Measurements from ENCODE around the gene MTX3.

The MTX3 gene

GRCh38 chr5:79938468-79938867 lies 52.6 kb downstream of the MTX3 start:
- Histone ChIP-seq H3K27ac (ENCODE audit: low read depth, low read length) (no peak overlapping the region), H3K36me3 (ENCODE audit: control insufficient read depth in 5 of 5, insufficient read depth in 5 of 5, low read length in 5 of 5) (no peaks in the 10 kb centered on the region), H3K9me3 (ENCODE audit: control insufficient read depth in 5 of 5, low read length in 5 of 5) (peaks cover 0 to under 1% (median 0%) of the 10 kb centered on the region in 5 donors), H3K27me3 (ENCODE audit: control insufficient read depth in 5 of 5, insufficient read depth in 4 of 5, low read length in 5 of 5) (peaks cover 0 to 5% (median 2%) of the 10 kb centered on the region in 5 donors), H3K9ac (ENCODE audit: low read length in 5 of 5) (no peak overlapping the region), H3K4me1 (ENCODE audit: control insufficient read depth in 5 of 5, insufficient read depth in 5 of 5, low read length in 5 of 5) (no peaks in the 10 kb centered on the region), H3K4me3 (ENCODE audit: low read depth in 1 of 5, low read length in 5 of 5) (no peak overlapping the region)

- Histone ChIP-seq H3K36me3 (ENCODE audit: control insufficient read depth in 5 of 5, insufficient read depth in 5 of 5, low read length in 5 of 5) (no peaks in the 10 kb centered on the region), H3K4me3 (ENCODE audit: low read depth in 1 of 5, low read length in 5 of 5) (no peak overlapping the region), H3K9ac (ENCODE audit: low read length in 5 of 5) (no peak overlapping the region), H3K27me3 (ENCODE audit: control insufficient read depth in 5 of 5, insufficient read depth in 4 of 5, low read length in 5 of 5) (peaks cover 0 to 5% (median 2%) of the 10 kb centered on the region in 5 donors), H3K27ac (ENCODE audit: low read depth, low read length) (no peak overlapping the region), H3K9me3 (ENCODE audit: control insufficient read depth in 5 of 5, low read length in 5 of 5) (peaks cover 0 to 8% (median 0%) of the 10 kb centered on the region in 5 donors), H3K4me1 (ENCODE audit: control insufficient read depth in 5 of 5, insufficient read depth in 5 of 5, low read length in 5 of 5) (no peaks in the 10 kb centered on the region)
Measured at GRCh38 chr5:79936646-79937216, 54.3 kb downstream of the MTX3 start.

- Histone ChIP-seq H3K9ac (ENCODE audit: low read length in 5 of 5) (no peak overlapping the region), H3K9me3 (ENCODE audit: control insufficient read depth in 5 of 5, low read length in 5 of 5) (peaks cover 0 to 8% (median 0%) of the 10 kb centered on the region in 5 donors), H3K27ac (ENCODE audit: low read depth, low read length) (no peak overlapping the region), H3K4me1 (ENCODE audit: control insufficient read depth in 5 of 5, insufficient read depth in 5 of 5, low read length in 5 of 5) (no peaks in the 10 kb centered on the region), H3K4me3 (ENCODE audit: low read depth in 1 of 5, low read length in 5 of 5) (no peak overlapping the region), H3K36me3 (ENCODE audit: control insufficient read depth in 5 of 5, insufficient read depth in 5 of 5, low read length in 5 of 5) (no peaks in the 10 kb centered on the region), H3K27me3 (ENCODE audit: control insufficient read depth in 5 of 5, insufficient read depth in 4 of 5, low read length in 5 of 5) (peaks cover 0 to 5% (median 2%) of the 10 kb centered on the region in 5 donors)
Measured at GRCh38 chr5:79936002-79936645, 54.9 kb downstream of the MTX3 start.

- Histone ChIP-seq H3K36me3 (ENCODE audit: control insufficient read depth in 5 of 5, insufficient read depth in 5 of 5, low read length in 5 of 5) (no peaks in the 10 kb centered on the region), H3K4me3 (ENCODE audit: low read depth in 1 of 5, low read length in 5 of 5) (no peak overlapping the region), H3K27ac (ENCODE audit: low read depth, low read length) (no peak overlapping the region), H3K27me3 (ENCODE audit: control insufficient read depth in 5 of 5, insufficient read depth in 4 of 5, low read length in 5 of 5) (peaks cover 0 to 5% (median 0%) of the 10 kb centered on the region in 5 donors), H3K9ac (ENCODE audit: low read length in 5 of 5) (no peak overlapping the region), H3K4me1 (ENCODE audit: control insufficient read depth in 5 of 5, insufficient read depth in 5 of 5, low read length in 5 of 5) (no peaks in the 10 kb centered on the region), H3K9me3 (ENCODE audit: control insufficient read depth in 5 of 5, low read length in 5 of 5) (peaks cover 0 to 8% (median 0%) of the 10 kb centered on the region in 5 donors)
Measured at GRCh38 chr5:79934681-79935080, 56.4 kb downstream of the MTX3 start.

- Histone ChIP-seq H3K4me3 (ENCODE audit: low read depth in 1 of 5, low read length in 5 of 5) (no peak overlapping the region), H3K27me3 (ENCODE audit: control insufficient read depth in 5 of 5, insufficient read depth in 4 of 5, low read length in 5 of 5) (no peaks in the 10 kb centered on the region), H3K9me3 (ENCODE audit: control insufficient read depth in 5 of 5, low read length in 5 of 5) (peaks cover 0 to 8% (median 0%) of the 10 kb centered on the region in 5 donors), H3K4me1 (ENCODE audit: control insufficient read depth in 5 of 5, insufficient read depth in 5 of 5, low read length in 5 of 5) (no peaks in the 10 kb centered on the region), H3K27ac (ENCODE audit: low read depth, low read length) (no peak overlapping the region), H3K36me3 (ENCODE audit: control insufficient read depth in 5 of 5, insufficient read depth in 5 of 5, low read length in 5 of 5) (no peaks in the 10 kb centered on the region), H3K9ac (ENCODE audit: low read length in 5 of 5) (no peak overlapping the region)
Measured at GRCh38 chr5:79932510-79933504, 58.3 kb downstream of the MTX3 start.

GRCh38 chr5:79931866-79932265 lies 59.2 kb downstream of the MTX3 start:
- H3K27ac ChIP-seq (ENCODE audit: low read depth, low read length): no peak overlapping the region

GRCh38 chr5:79931409-79931808 lies 59.7 kb downstream of the MTX3 start:
- Histone ChIP-seq H3K9ac (ENCODE audit: low read length in 5 of 5) (no peak overlapping the region), H3K27ac (ENCODE audit: low read depth, low read length) (no peak overlapping the region), H3K4me1 (ENCODE audit: control insufficient read depth in 5 of 5, insufficient read depth in 5 of 5, low read length in 5 of 5) (no peaks in the 10 kb centered on the region), H3K9me3 (ENCODE audit: control insufficient read depth in 5 of 5, low read length in 5 of 5) (peaks cover 0 to 8% (median 0%) of the 10 kb centered on the region in 5 donors), H3K27me3 (ENCODE audit: control insufficient read depth in 5 of 5, insufficient read depth in 4 of 5, low read length in 5 of 5) (no peaks in the 10 kb centered on the region), H3K4me3 (ENCODE audit: low read depth in 1 of 5, low read length in 5 of 5) (no peak overlapping the region), H3K36me3 (ENCODE audit: control insufficient read depth in 5 of 5, insufficient read depth in 5 of 5, low read length in 5 of 5) (no peaks in the 10 kb centered on the region)

More at GRCh38 chr5:79931866-79932265, 59.2 kb downstream of the MTX3 start:
- H3K4me1 ChIP-seq (ENCODE audit: control insufficient read depth in 5 of 5, insufficient read depth in 5 of 5, low read length in 5 of 5): no peaks in the 10 kb centered on the region
- H3K4me3 ChIP-seq (ENCODE audit: low read depth in 1 of 5, low read length in 5 of 5): no peak overlapping the region
- no peak overlapping the region for H3K9ac ChIP-seq (ENCODE audit: low read length in 5 of 5)
- H3K36me3 ChIP-seq (ENCODE audit: control insufficient read depth in 5 of 5, insufficient read depth in 5 of 5, low read length in 5 of 5): no peaks in the 10 kb centered on the region
- H3K27me3 ChIP-seq (ENCODE audit: control insufficient read depth in 5 of 5, insufficient read depth in 4 of 5, low read length in 5 of 5): no peaks in the 10 kb centered on the region
- peaks cover 0 to 8% (median 0%) of the 10 kb centered on the region in 5 donors for H3K9me3 ChIP-seq (ENCODE audit: control insufficient read depth in 5 of 5, low read length in 5 of 5)

GRCh38 chr5:79929095-79929494 lies 62.0 kb downstream of the MTX3 start:
- H3K27ac ChIP-seq (ENCODE audit: low read depth, low read length): no peak overlapping the region
- H3K4me1 ChIP-seq (ENCODE audit: control insufficient read depth in 5 of 5, insufficient read depth in 5 of 5, low read length in 5 of 5): no peaks in the 10 kb centered on the region
- H3K4me3 ChIP-seq (ENCODE audit: low read depth in 1 of 5, low read length in 5 of 5): no peak overlapping the region
- no peaks in the 10 kb centered on the region for H3K27me3 ChIP-seq (ENCODE audit: control insufficient read depth in 5 of 5, insufficient read depth in 4 of 5, low read length in 5 of 5)
- H3K9me3 ChIP-seq (ENCODE audit: control insufficient read depth in 5 of 5, low read length in 5 of 5): peaks cover 0 to 8% (median 0%) of the 10 kb centered on the region in 5 donors
- no peak overlapping the region for H3K9ac ChIP-seq (ENCODE audit: low read length in 5 of 5)
- H3K36me3 ChIP-seq (ENCODE audit: control insufficient read depth in 5 of 5, insufficient read depth in 5 of 5, low read length in 5 of 5): no peaks in the 10 kb centered on the region

Data from subcutaneous abdominal adipose tissue (tissue), 5 donors.